DND-41 (cell line): Measurements from ENCODE around the gene LRRC8E.

ENCODE experiments used
- ATAC-seq: fragments of 200-7000 bp; cut with Tn5 transposase; 3 replicates; pipeline ENCODE4 v1.9.1; 2021; ENCODE audit warnings: low read depth; ENCODE audit not compliant: insufficient read depth
- DNase-seq: peaks from one replicate; pipeline ENCODE4 v3.0.0-alpha.2; 2020
- H2AFZ ChIP-seq: 2 replicates; pipeline ENCODE4 v1.6.0; 2012; ENCODE audit warnings: low read depth, low read length
- H3K27ac ChIP-seq: 2 replicates; pipeline ENCODE4 v1.5.1; 2012; ENCODE audit warnings: low read length, inconsistent platforms
- H3K27me3 ChIP-seq: fragments of 200-600 bp; sonication (generic); 2 replicates; pipeline ENCODE4 v1.6.0; 2012; ENCODE audit warnings: low read length, mild to moderate bottlenecking, inconsistent platforms; ENCODE audit not compliant: insufficient read depth, poor library complexity
- H3K36me3 ChIP-seq: 2 replicates; pipeline ENCODE4 v1.5.1; 2012; ENCODE audit warnings: low read length, inconsistent platforms; ENCODE audit not compliant: insufficient read depth
- H3K4me1 ChIP-seq: 2 replicates; pipeline ENCODE4 v1.5.1; 2012; ENCODE audit warnings: mild to moderate bottlenecking, low read length; ENCODE audit not compliant: insufficient read depth
- H3K4me2 ChIP-seq: 2 replicates; pipeline ENCODE4 v1.6.0; 2012; ENCODE audit warnings: mild to moderate bottlenecking, moderate library complexity, low read length, inconsistent platforms; ENCODE audit not compliant: insufficient read depth
- H3K4me3 ChIP-seq, 2 experiments: fragments of 200-600 bp in 1 of 2; shearing (Covaris generic) in 1 of 2; 2 replicates each; pipeline ENCODE4 v1.5.1; 2012 to 2016; ENCODE audit warnings: inconsistent platforms in 2 of 2, low read length in 2 of 2, mild to moderate bottlenecking in 2 of 2, low read depth in 1 of 2, moderate library complexity in 1 of 2
- H3K79me2 ChIP-seq: 2 replicates; pipeline ENCODE4 v1.6.0; 2012; ENCODE audit warnings: low read length, inconsistent platforms; ENCODE audit not compliant: insufficient read depth
- H3K9ac ChIP-seq: 2 replicates; pipeline ENCODE4 v1.6.0; 2012; ENCODE audit warnings: low read depth, mild to moderate bottlenecking, inconsistent platforms, low read length, moderate library complexity
- H3K9me3 ChIP-seq: 2 replicates; pipeline ENCODE4 v1.5.1; 2012; ENCODE audit warnings: low read length, moderate library complexity, mild to moderate bottlenecking, inconsistent platforms; ENCODE audit not compliant: insufficient read depth, severe bottlenecking
- H4K20me1 ChIP-seq: 2 replicates; pipeline ENCODE4 v1.6.0; 2012; ENCODE audit warnings: low read length; ENCODE audit not compliant: insufficient read depth
- EZH2 ChIP-seq: IDR thresholded peaks from 3 replicates; pipeline ENCODE4 v1.6.1; 2012; ENCODE audit warnings: borderline replicate concordance, low read depth, mild to moderate bottlenecking, moderate library complexity, low read length, inconsistent platforms; ENCODE audit not compliant: severe bottlenecking
- TF ChIP-seq, protein P1 (sequence below): IDR thresholded peaks from 2 replicates; pipeline ENCODE4 v1.5.1; 2012; ENCODE audit warnings: borderline replicate concordance, low read length, moderate library complexity, mild to moderate bottlenecking; ENCODE audit not compliant: poor library complexity, severe bottlenecking; ENCODE audit errors: extremely low read depth

LRRC8E gene

DNA sequence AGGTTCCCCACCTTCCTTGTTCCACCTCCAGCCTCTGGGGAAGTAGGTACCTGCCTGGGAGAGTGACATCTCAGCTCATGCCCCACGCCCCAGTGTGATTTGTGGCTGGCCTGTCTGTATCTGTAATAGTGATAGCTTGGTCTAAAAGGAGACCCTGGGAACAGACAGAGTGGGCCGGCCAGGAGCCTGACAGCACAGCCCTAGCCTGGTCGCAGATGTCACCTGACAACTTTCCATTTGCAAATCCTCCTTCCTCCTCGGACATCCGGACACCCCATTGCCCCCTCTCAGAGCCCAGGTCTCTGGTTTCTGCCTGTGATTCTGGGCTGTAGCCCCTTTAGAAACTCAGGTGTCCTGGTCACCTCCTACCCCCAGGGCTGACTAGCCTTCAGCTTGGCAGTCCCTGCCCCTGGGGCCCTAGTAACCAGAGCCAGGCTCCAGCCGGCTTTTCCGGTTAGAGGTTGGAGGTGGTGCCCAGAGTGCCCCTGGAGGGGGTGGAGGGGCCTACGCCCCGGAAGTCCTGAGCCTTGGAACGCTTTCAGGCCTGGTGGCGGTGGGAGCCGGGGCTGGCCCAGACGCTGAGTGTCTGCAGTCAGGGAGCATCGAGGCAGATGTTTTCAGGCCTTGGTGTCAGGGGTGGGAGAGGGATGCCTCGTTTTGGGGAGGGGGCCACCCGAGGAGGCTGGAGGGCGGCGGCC, 6.5 kb downstream of the LRRC8E start:
- Histone ChIP-seq H4K20me1 (no peaks in the 10 kb centered on the region), H3K9ac (no peak overlapping the region), H3K4me3 (no peak overlapping the region), H2AFZ (no peak overlapping the region), H3K4me2 (no peak overlapping the region), H3K9me3 (no peaks in the 10 kb centered on the region), H3K36me3 (no peaks in the 10 kb centered on the region), H3K4me1 (peaks cover 17% of the 10 kb centered on the region), H3K79me2 (no peaks in the 10 kb centered on the region), H3K27me3 (no peaks in the 10 kb centered on the region), H3K27ac (no peak overlapping the region)
- no peak for DNase-seq
- TF ChIP-seq EZH2, result no peak
- TF ChIP-seq, protein P1, sequence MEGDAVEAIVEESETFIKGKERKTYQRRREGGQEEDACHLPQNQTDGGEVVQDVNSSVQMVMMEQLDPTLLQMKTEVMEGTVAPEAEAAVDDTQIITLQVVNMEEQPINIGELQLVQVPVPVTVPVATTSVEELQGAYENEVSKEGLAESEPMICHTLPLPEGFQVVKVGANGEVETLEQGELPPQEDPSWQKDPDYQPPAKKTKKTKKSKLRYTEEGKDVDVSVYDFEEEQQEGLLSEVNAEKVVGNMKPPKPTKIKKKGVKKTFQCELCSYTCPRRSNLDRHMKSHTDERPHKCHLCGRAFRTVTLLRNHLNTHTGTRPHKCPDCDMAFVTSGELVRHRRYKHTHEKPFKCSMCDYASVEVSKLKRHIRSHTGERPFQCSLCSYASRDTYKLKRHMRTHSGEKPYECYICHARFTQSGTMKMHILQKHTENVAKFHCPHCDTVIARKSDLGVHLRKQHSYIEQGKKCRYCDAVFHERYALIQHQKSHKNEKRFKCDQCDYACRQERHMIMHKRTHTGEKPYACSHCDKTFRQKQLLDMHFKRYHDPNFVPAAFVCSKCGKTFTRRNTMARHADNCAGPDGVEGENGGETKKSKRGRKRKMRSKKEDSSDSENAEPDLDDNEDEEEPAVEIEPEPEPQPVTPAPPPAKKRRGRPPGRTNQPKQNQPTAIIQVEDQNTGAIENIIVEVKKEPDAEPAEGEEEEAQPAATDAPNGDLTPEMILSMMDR, result no peak
- ATAC-seq, result no peak

DNA sequence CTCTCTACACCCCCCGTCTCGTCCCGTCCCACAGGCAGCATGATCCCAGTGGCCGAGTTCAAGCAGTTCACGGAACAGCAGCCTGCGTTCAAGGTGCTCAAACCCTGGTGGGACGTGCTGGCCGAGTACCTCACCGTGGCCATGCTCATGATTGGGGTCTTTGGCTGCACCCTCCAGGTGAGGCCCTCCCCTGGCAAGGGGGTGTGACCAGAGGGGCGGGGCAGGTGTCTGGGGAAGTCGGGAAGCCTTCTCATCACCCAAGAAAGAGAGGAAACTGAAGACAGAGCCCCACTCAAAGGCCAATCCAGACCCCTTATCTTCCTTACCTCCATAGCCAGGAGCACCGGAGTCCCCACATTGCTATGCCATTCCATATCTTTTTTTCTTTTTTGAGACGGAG, 7.3 kb downstream of the LRRC8E start:
- TF ChIP-seq, protein P1, result no peak
- no peak for TF ChIP-seq EZH2
- DNase-seq (no peak), ATAC-seq (no peak)
- no peak overlapping the region for H3K9ac ChIP-seq
- H3K27ac ChIP-seq, result no peak overlapping the region
- no peak overlapping the region for H2AFZ ChIP-seq
- no peak overlapping the region for H3K4me3 ChIP-seq
- H4K20me1 ChIP-seq, result no peaks in the 10 kb centered on the region
- H3K27me3 ChIP-seq, result no peaks in the 10 kb centered on the region
- no peaks in the 10 kb centered on the region for H3K36me3 ChIP-seq
- H3K9me3 ChIP-seq, result no peaks in the 10 kb centered on the region
- H3K4me1 ChIP-seq, result peaks cover 17% of the 10 kb centered on the region
- H3K79me2 ChIP-seq, result no peaks in the 10 kb centered on the region
- H3K4me2 ChIP-seq, result no peak overlapping the region

DNA sequence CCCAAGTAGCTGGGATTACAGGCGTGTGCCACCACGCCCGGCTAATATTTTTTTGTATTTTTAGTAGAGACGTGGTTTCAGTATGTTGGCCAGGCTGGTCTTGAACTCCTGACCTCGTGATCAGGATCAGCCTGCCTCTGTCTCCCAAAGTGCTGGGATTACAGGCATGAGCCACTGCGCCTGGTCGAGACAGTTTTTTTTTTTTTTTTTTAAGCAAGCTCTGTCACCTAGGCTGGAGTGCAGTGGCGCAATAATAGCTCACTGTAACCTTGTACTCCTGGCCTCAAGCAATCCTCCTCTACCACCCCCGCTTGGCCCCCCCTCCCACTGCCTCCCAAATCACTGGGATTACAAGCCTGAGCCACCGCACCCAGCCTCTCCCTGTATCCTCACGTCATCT, 9.0 kb downstream of the LRRC8E start:
- H4K20me1 ChIP-seq, result no peaks in the 10 kb centered on the region
- TF ChIP-seq, protein P1, result no peak
- TF ChIP-seq EZH2, result no peak
- no peak overlapping the region for H3K4me3 ChIP-seq
- DNase-seq, result no peak
- ATAC-seq, result no peak
- no peaks in the 10 kb centered on the region for H3K27me3 ChIP-seq
- H3K4me1 ChIP-seq, result peaks cover 5% of the 10 kb centered on the region
- H3K79me2 ChIP-seq, result no peaks in the 10 kb centered on the region
- H3K9ac ChIP-seq, result no peak overlapping the region
- no peak overlapping the region for H3K4me2 ChIP-seq
- H3K36me3 ChIP-seq, result no peaks in the 10 kb centered on the region
- H2AFZ ChIP-seq, result no peak overlapping the region
- H3K9me3 ChIP-seq, result no peaks in the 10 kb centered on the region
- no peak overlapping the region for H3K27ac ChIP-seq
